GM04504 (cell line): ENCODE results near the gene RNF10.
"Not testable (repeated sequence)": the region's sequence is repeated elsewhere in the genome, so short reads cannot be mapped to it uniquely, and the experiment has no call there.

Experiments
- DNase-seq: peaks from one replicate; pipeline ENCODE4 v3.0.0-alpha.2; 2012; ENCODE audit warnings: low read depth

RNF10 gene

GRCh38 chr12:120528861-120529525 lies 5.2 kb upstream of the RNF10 start, which contains the start of gene COQ5:
Gene COQ5 (minus strand): TSS chr12:120529158. CDS start chr12:120529141, 17 bp downstream.
- peak; percentile 65 for DNase-seq

- DNase-seq = no peak
These were observed 4.3 kb upstream of the RNF10 start for GRCh38 chr12:120529641-120530417.

- DNase-seq = not testable (repeated sequence)
These were observed 3.8 kb upstream of the RNF10 start for GRCh38 chr12:120530418-120530761.

GRCh38 chr12:120532701-120533238 lies 1.4 kb upstream of the RNF10 start:
- DNase-seq = no peak

- peak; percentile 32 for DNase-seq
These were observed 823 bp downstream of the RNF10 start for GRCh38 chr12:120534703-120535655.

GRCh38 chr12:120536064-120536791 lies 2.1 kb downstream of the RNF10 start:
- DNase-seq = no peak

- no peak for DNase-seq
These were observed 3.7 kb downstream of the RNF10 start for GRCh38 chr12:120537856-120538220.

GRCh38 chr12:120538281-120539156 lies 4.4 kb downstream of the RNF10 start:
- no peak for DNase-seq

GRCh38 chr12:120539303-120539702 lies 5.1 kb downstream of the RNF10 start:
- DNase-seq = peak; percentile 24

GRCh38 chr12:120540445-120540844 lies 6.3 kb downstream of the RNF10 start:
- no peak for DNase-seq

GRCh38 chr12:120542166-120542565 lies 8.0 kb downstream of the RNF10 start:
- DNase-seq = no peak

- DNase-seq = no peak
These were observed 10.5 kb downstream of the RNF10 start for GRCh38 chr12:120544691-120545090.

GRCh38 chr12:120546050-120546386 lies 11.9 kb downstream of the RNF10 start:
- no peak for DNase-seq

- DNase-seq = no peak
These were observed 20.5 kb downstream of the RNF10 start for GRCh38 chr12:120554678-120555077.

- no peak for DNase-seq
These were observed 23.4 kb downstream of the RNF10 start for GRCh38 chr12:120557589-120557988.

- DNase-seq = no peak
These were observed 28.8 kb downstream of the RNF10 start for GRCh38 chr12:120562906-120563305.

GRCh38 chr12:120563495-120563894 lies 29.3 kb downstream of the RNF10 start:
- DNase-seq = no peak

GRCh38 chr12:120571299-120571698 lies 37.1 kb downstream of the RNF10 start:
- no peak for DNase-seq

- DNase-seq = no peak
These were observed 39.4 kb downstream of the RNF10 start for GRCh38 chr12:120573560-120573959.

GRCh38 chr12:120574106-120574505 lies 40.0 kb downstream of the RNF10 start:
- DNase-seq = no peak

- no peak for DNase-seq
These were observed 45.0 kb downstream of the RNF10 start for GRCh38 chr12:120579179-120579578.
